DOHH2 (cell line): Measurements from ENCODE around the gene DOCK11.

Experiments
- H3F3A ChIP-seq: fragments of 200-600 bp; sonication (generic), shearing (Covaris generic); 2 replicates; pipeline ENCODE4 v1.6.0; 2016; ENCODE audit warnings: antibody characterized with exemption, mild to moderate bottlenecking; ENCODE audit not compliant: control insufficient read depth, insufficient read depth
- H3K27ac ChIP-seq: fragments of 200-600 bp; sonication (generic); 2 replicates; pipeline ENCODE4 v1.5.1; 2014; ENCODE audit warnings: low read depth, mild to moderate bottlenecking, low read length, moderate library complexity
- H3K27me3 ChIP-seq: fragments of 200-600 bp; sonication (generic); 2 replicates; pipeline ENCODE4 v1.6.1; 2014; ENCODE audit warnings: mild to moderate bottlenecking, low read length, mixed read lengths; ENCODE audit not compliant: control insufficient read depth
- H3K36me3 ChIP-seq: fragments of 200-600 bp; sonication (generic); 2 replicates; pipeline ENCODE4 v1.6.1; 2014; ENCODE audit warnings: mild to moderate bottlenecking, low read length, moderate library complexity, mixed read lengths; ENCODE audit not compliant: control insufficient read depth
- H3K4me1 ChIP-seq: fragments of 200-600 bp; sonication (generic); 2 replicates; pipeline ENCODE4 v1.6.1; 2014; ENCODE audit warnings: mild to moderate bottlenecking, low read length, mixed read lengths; ENCODE audit not compliant: control insufficient read depth
- H3K4me2 ChIP-seq: fragments of 200-600 bp; sonication (generic); 2 replicates; pipeline ENCODE4 v1.6.0; 2014; ENCODE audit warnings: mild to moderate bottlenecking, low read length, moderate library complexity
- H3K4me3 ChIP-seq: fragments of 200-600 bp; sonication (generic); 2 replicates; pipeline ENCODE4 v1.5.1; 2014; ENCODE audit warnings: mild to moderate bottlenecking, low read length, mixed read lengths
- H3K79me2 ChIP-seq: fragments of 200-600 bp; sonication (generic); 2 replicates; pipeline ENCODE4 v1.6.1; 2014; ENCODE audit warnings: mild to moderate bottlenecking, low read length, mixed read lengths; ENCODE audit not compliant: control insufficient read depth
- H3K9me2 ChIP-seq: fragments of 200-600 bp; sonication (generic); replicated peaks from 2 replicates; pipeline ENCODE4 v1.6.1; 2014; ENCODE audit warnings: mild to moderate bottlenecking, low read length, mixed read lengths; ENCODE audit not compliant: control insufficient read depth
- H3K9me3 ChIP-seq: fragments of 200-600 bp; sonication (generic); 2 replicates; pipeline ENCODE4 v1.6.1; 2014; ENCODE audit warnings: antibody characterized with exemption, low read length, mixed read lengths; ENCODE audit not compliant: control insufficient read depth, insufficient read depth
- H4K20me1 ChIP-seq: fragments of 200-600 bp; sonication (generic); 2 replicates; pipeline ENCODE4 v1.6.0; 2014; ENCODE audit warnings: low read depth, mild to moderate bottlenecking, antibody characterized with exemption, low read length, moderate library complexity; ENCODE audit not compliant: control insufficient read depth, insufficient read depth
- CTCF ChIP-seq: fragments of 200-600 bp; sonication (generic); IDR thresholded peaks from one replicate; pipeline ENCODE4 v1.5.1; 2014; ENCODE audit warnings: antibody characterized with exemption, mild to moderate bottlenecking, low read depth, low read length; ENCODE audit not compliant: poor library complexity, severe bottlenecking
- EZH2phosphoT487 ChIP-seq: fragments of 200-600 bp; sonication (generic); IDR thresholded peaks from 2 replicates; pipeline ENCODE4 v1.6.1; 2017; ENCODE audit warnings: borderline replicate concordance, mild to moderate bottlenecking, antibody characterized with exemption, low read length, moderate library complexity, mixed read lengths

Gene DOCK11

GRCh38 chrX:118603981-118604380 lies 108.4 kb downstream of the DOCK11 start:
- Histone ChIP-seq H3K36me3 (peaks cover 6% of the 10 kb centered on the region; the same call in 1 of the 2 replicates), H3K4me1 (0 out of 2 replicates have a peak, but pooled peaks cover 2% of the 10 kb centered on the region), H3K79me2 (no peaks in the 10 kb centered on the region), H3K4me3 (no peak overlapping the region), H4K20me1 (no peaks in the 10 kb centered on the region), H3K27me3 (no peaks in the 10 kb centered on the region), H3F3A (no peaks in the 10 kb centered on the region), H3K9me3 (no peaks in the 10 kb centered on the region), H3K4me2 (no peak overlapping the region), H3K27ac (no peak overlapping the region), H3K9me2 (no peaks in the 10 kb centered on the region)
- TF ChIP-seq EZH2phosphoT487, result no peak
- TF ChIP-seq CTCF, result peak; percentile 72

- no peak overlapping the region for H3K4me3 ChIP-seq
- H3F3A ChIP-seq, result no peaks in the 10 kb centered on the region
- no peak overlapping the region for H3K27ac ChIP-seq
- no peaks in the 10 kb centered on the region for H4K20me1 ChIP-seq
- no peaks in the 10 kb centered on the region for H3K27me3 ChIP-seq
- no peak overlapping the region for H3K4me2 ChIP-seq
- H3K9me3 ChIP-seq, result no peaks in the 10 kb centered on the region
- no peak for TF ChIP-seq CTCF
- no peak for TF ChIP-seq EZH2phosphoT487
- H3K4me1 ChIP-seq, result no peaks in the 10 kb centered on the region
- H3K36me3 ChIP-seq, result peaks cover 12% of the 10 kb centered on the region
- no peaks in the 10 kb centered on the region for H3K79me2 ChIP-seq
- no peaks in the 10 kb centered on the region for H3K9me2 ChIP-seq
Observed at GRCh38 chrX:118612290-118612689, 116.7 kb downstream of the DOCK11 start.

- H3K4me1 ChIP-seq, result no peaks in the 10 kb centered on the region
- no peaks in the 10 kb centered on the region for H3K79me2 ChIP-seq
- no peak overlapping the region for H3K4me2 ChIP-seq
- no peaks in the 10 kb centered on the region for H3K27me3 ChIP-seq
- H3K4me3 ChIP-seq, result no peak overlapping the region
- no peak for TF ChIP-seq CTCF
- no peak for TF ChIP-seq EZH2phosphoT487
- no peaks in the 10 kb centered on the region for H4K20me1 ChIP-seq
- H3K27ac ChIP-seq, result no peak overlapping the region
- peaks cover 6% of the 10 kb centered on the region; the same call in 1 of the 2 replicates for H3K36me3 ChIP-seq
- H3K9me2 ChIP-seq, result no peaks in the 10 kb centered on the region
- no peaks in the 10 kb centered on the region for H3F3A ChIP-seq
- no peaks in the 10 kb centered on the region for H3K9me3 ChIP-seq
Observed at GRCh38 chrX:118614150-118614549, 118.5 kb downstream of the DOCK11 start.

GRCh38 chrX:118615141-118615540 lies 119.5 kb downstream of the DOCK11 start:
- Histone ChIP-seq H3K79me2 (no peaks in the 10 kb centered on the region), H3F3A (no peaks in the 10 kb centered on the region), H3K27ac (no peak overlapping the region), H3K4me1 (no peaks in the 10 kb centered on the region), H4K20me1 (no peaks in the 10 kb centered on the region), H3K9me3 (no peaks in the 10 kb centered on the region), H3K27me3 (no peaks in the 10 kb centered on the region), H3K36me3 (peaks cover 4% of the 10 kb centered on the region; the same call in 1 of the 2 replicates), H3K4me2 (no peak overlapping the region), H3K4me3 (no peak overlapping the region), H3K9me2 (no peaks in the 10 kb centered on the region)
- TF ChIP-seq EZH2phosphoT487 (no peak), CTCF (no peak)
